ENCODE results near the gene SLC4A7.

The SLC4A7 gene

GRCh38 chr3:27325419-27325818 lies 158.8 kb downstream of the SLC4A7 start:
- DNase-seq (ENCODE audit: low read depth, low spot score) = no peak

GRCh38 chr3:27324686-27325085 lies 159.5 kb downstream of the SLC4A7 start:
- DNase-seq (ENCODE audit: low read depth, low spot score) = no peak

DNA sequence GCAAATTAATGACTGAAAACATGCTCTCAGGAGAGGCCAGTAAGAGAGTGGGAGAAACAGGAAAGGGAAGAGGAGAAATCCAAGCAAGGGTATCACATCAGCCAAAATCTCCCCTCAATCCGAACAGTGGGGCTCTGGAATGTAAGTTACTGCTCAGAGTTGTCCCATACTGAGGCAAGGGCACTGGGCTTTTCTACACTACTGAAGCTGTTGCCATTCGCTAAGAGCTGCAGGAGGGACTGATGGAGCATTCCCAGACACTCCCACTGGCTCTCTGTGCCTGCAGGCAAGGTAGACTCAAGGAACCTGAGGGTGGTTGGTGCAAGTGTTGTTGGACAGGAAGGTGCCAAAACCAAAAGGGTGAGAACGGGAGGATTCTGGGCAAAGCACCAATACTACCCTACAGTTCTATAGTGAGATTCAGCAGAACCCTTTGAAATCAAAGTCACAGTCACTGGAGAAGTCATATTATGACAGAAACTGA lies 161.1 kb downstream of the SLC4A7 start:
- no peak for DNase-seq (ENCODE audit: low read depth, low spot score)

All from brain pericyte (primary cell).